Measurements from ENCODE around the gene SLC9A5. TPM values are rescaled to one million over a fixed set of nuclear protein-coding genes. Genes with fewer than 3 reads are reported as not detected.

Gene SLC9A5
- total RNA-seq, 4 donors from 2014 or later = 0.55 to 4.5 (median 1.5) TPM

GRCh38 chr16:67269766-67270165, 21.0 kb downstream of the SLC9A5 start:
- in situ Hi-C loops (cut with MboI; ENCODE audit: low pct_ligation_motif_present in 1 of 4, low pct_unique_long_range_greater_than_20kb in 1 of 4, low sequenced_read_pairs in 3 of 4) = no loop called here
- 41% methylated on average over 4 to 5 of the region's 5 CpGs for WGBS, 2 donors (ENCODE audit: low coverage in 1 of 2)

GRCh38 chr16:67270931-67271338, 22.2 kb downstream of the SLC9A5 start:
- 90% methylated on average over 11 of the region's 11 CpGs; no CpG with 5 or more reads in 1 of the 2 donors for WGBS, 2 donors (ENCODE audit: low coverage in 1 of 2)
- no peak overlapping the region for H3K27ac ChIP-seq

More at GRCh38 chr16:67269766-67270165, 21.0 kb downstream of the SLC9A5 start:
- H3K27ac ChIP-seq = no peak overlapping the region
- H3K9me3 ChIP-seq = no peaks in the 10 kb centered on the region
- H3K36me3 ChIP-seq = no peaks in the 10 kb centered on the region
- TF ChIP-seq, protein P1, sequence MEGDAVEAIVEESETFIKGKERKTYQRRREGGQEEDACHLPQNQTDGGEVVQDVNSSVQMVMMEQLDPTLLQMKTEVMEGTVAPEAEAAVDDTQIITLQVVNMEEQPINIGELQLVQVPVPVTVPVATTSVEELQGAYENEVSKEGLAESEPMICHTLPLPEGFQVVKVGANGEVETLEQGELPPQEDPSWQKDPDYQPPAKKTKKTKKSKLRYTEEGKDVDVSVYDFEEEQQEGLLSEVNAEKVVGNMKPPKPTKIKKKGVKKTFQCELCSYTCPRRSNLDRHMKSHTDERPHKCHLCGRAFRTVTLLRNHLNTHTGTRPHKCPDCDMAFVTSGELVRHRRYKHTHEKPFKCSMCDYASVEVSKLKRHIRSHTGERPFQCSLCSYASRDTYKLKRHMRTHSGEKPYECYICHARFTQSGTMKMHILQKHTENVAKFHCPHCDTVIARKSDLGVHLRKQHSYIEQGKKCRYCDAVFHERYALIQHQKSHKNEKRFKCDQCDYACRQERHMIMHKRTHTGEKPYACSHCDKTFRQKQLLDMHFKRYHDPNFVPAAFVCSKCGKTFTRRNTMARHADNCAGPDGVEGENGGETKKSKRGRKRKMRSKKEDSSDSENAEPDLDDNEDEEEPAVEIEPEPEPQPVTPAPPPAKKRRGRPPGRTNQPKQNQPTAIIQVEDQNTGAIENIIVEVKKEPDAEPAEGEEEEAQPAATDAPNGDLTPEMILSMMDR (IDR thresholded peaks at IDR 0.05) = no peak
- TF ChIP-seq EP300 (IDR thresholded peaks at IDR 0.05; ENCODE audit: low read depth) = no peak
- no peak for TF ChIP-seq POLR2AphosphoS5 (IDR thresholded peaks at IDR 0.05)
- TF ChIP-seq POLR2A (IDR thresholded peaks at IDR 0.05) = no peak
- DNase-seq = no peak
- H3K4me1 ChIP-seq = no peaks in the 10 kb centered on the region
- intact Hi-C loops (cut with DNase I; ENCODE audit: low total_unique reads) = no loop called here
- H3K27me3 ChIP-seq = peaks cover 3% of the 10 kb centered on the region
- no peak overlapping the region for H3K4me3 ChIP-seq

DNA sequence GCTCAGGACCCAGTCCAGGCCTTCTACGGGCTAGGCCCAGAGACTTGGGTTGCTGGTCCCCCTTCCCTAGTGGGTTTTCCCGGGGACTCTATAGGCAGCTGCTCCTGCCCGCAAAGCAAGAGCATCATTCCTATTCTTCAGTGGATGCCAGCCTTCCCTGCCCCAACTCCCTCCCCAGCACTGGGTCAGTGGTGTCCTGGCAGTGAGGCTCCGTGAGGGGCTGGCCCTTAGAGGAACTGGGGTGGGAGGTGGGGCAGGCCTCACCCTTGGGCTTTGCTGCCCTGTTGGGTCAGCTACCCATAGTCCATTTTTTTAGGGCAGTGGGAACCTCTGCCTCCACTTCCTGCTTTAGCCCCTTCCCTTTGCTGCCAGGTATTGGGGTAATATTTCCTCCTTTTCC, 22.7 kb downstream of the SLC9A5 start:
- WGBS, 2 donors (ENCODE audit: low coverage in 1 of 2) = 91% methylated on average over 4 of the region's 4 CpGs; no CpG with 5 or more reads in 1 of the 2 donors
- H3K4me3 ChIP-seq = no peak overlapping the region
- TF ChIP-seq, protein P1 (IDR thresholded peaks at IDR 0.05) = no peak
- TF ChIP-seq POLR2A (IDR thresholded peaks at IDR 0.05) (no peak), POLR2AphosphoS5 (IDR thresholded peaks at IDR 0.05) (no peak)
- no peak for DNase-seq
- no peaks in the 10 kb centered on the region for H3K4me1 ChIP-seq
- in situ Hi-C loops (cut with MboI; ENCODE audit: low pct_ligation_motif_present in 1 of 4, low pct_unique_long_range_greater_than_20kb in 1 of 4, low sequenced_read_pairs in 3 of 4) = no loop called here
- no peak overlapping the region for H3K27ac ChIP-seq
- peaks cover 3% of the 10 kb centered on the region for H3K27me3 ChIP-seq
- H3K9me3 ChIP-seq = no peaks in the 10 kb centered on the region
- H3K36me3 ChIP-seq = no peaks in the 10 kb centered on the region
- intact Hi-C loops (cut with DNase I; ENCODE audit: low total_unique reads) = no loop called here

More at GRCh38 chr16:67270931-67271338, 22.2 kb downstream of the SLC9A5 start:
- H3K4me1 ChIP-seq = no peaks in the 10 kb centered on the region
- in situ Hi-C loops (cut with MboI; ENCODE audit: low pct_ligation_motif_present in 1 of 4, low pct_unique_long_range_greater_than_20kb in 1 of 4, low sequenced_read_pairs in 3 of 4) = no loop called here
- no peaks in the 10 kb centered on the region for H3K36me3 ChIP-seq
- no peak overlapping the region for H3K4me3 ChIP-seq
- TF ChIP-seq POLR2AphosphoS5 (IDR thresholded peaks at IDR 0.05) = no peak
- TF ChIP-seq, protein P1 (IDR thresholded peaks at IDR 0.05) = no peak
- TF ChIP-seq POLR2A (IDR thresholded peaks at IDR 0.05) = no peak
- TF ChIP-seq EP300 (IDR thresholded peaks at IDR 0.05; ENCODE audit: low read depth) = no peak
- intact Hi-C loops (cut with DNase I; ENCODE audit: low total_unique reads) = no loop called here
- DNase-seq = no peak
- H3K27me3 ChIP-seq = peaks cover 3% of the 10 kb centered on the region
- H3K9me3 ChIP-seq = no peaks in the 10 kb centered on the region

GRCh38 chr16:67275321-67275720, 26.5 kb downstream of the SLC9A5 start:
- no peak for TF ChIP-seq POLR2AphosphoS5 (IDR thresholded peaks at IDR 0.05)
- TF ChIP-seq EP300 (IDR thresholded peaks at IDR 0.05; ENCODE audit: low read depth) = no peak
- no peak for TF ChIP-seq POLR2A (IDR thresholded peaks at IDR 0.05)
- H3K4me1 ChIP-seq = peaks cover 0 to 23% (median 21%) of the 10 kb centered on the region in 4 donors
- no peak for DNase-seq
- 70 to 82% methylated on average over 2 of the region's 2 CpGs for WGBS, 2 donors (ENCODE audit: low coverage in 1 of 2)
- H3K36me3 ChIP-seq = no peaks in the 10 kb centered on the region
- no peak overlapping the region for H3K27ac ChIP-seq
- no peak overlapping the region for H3K4me3 ChIP-seq
- in situ Hi-C loops (cut with MboI; ENCODE audit: low pct_ligation_motif_present in 1 of 4, low pct_unique_long_range_greater_than_20kb in 1 of 4, low sequenced_read_pairs in 3 of 4) (loop anchor here in 1 of 4 donors (25.0 kb wide), 1 partner anchor 112 kb away; the partner anchor contains the start of gene TPPP3), intact Hi-C loops (cut with DNase I; ENCODE audit: low total_unique reads) (no loop called here)
- H3K9me3 ChIP-seq = no peaks in the 10 kb centered on the region
- H3K27me3 ChIP-seq = no peaks in the 10 kb centered on the region

Data from transverse colon (tissue), 4 donors.